Prostate gland (tissue), 2 donors: ENCODE results near the gene DERL2. TPM values are rescaled to one million over a fixed set of nuclear protein-coding genes. Genes with fewer than 3 reads are reported as not detected.

Source experiments
- DNase-seq: peaks from one replicate; pipeline ENCODE4 v3.0.0-alpha.2; 2019; ENCODE audit warnings: low spot score
- H3K27ac ChIP-seq, 2 donors: fragments of 200-600 bp; sonication (generic); 2 replicates each; pipeline ENCODE4 v1.5.1; 2017 to 2019
- H3K27me3 ChIP-seq: fragments of 200-600 bp; sonication (generic); replicated peaks from 2 replicates; pipeline ENCODE4 v1.5.1; 2019; ENCODE audit not compliant: insufficient read depth
- H3K36me3 ChIP-seq, 2 donors: fragments of 200-600 bp; sonication (generic); 1 replicate in 1 of 2; 2 replicates in 1 of 2; pipeline versions ENCODE4 v1.5.1 to v1.8.1; 2017 to 2019
- H3K4me1 ChIP-seq: fragments of 200-600 bp; sonication (generic); replicated peaks from 2 replicates; pipeline ENCODE4 v1.5.1; 2019
- H3K4me3 ChIP-seq, 2 donors: fragments of 200-600 bp; sonication (generic); 2 replicates each; pipeline ENCODE4 v1.5.1; 2017 to 2019
- H3K9me3 ChIP-seq: fragments of 200-600 bp; sonication (generic); 2 replicates; pipeline ENCODE4 v1.5.1; 2017
- CTCF ChIP-seq, 4 experiments: fragments of 200-600 bp in 2 of 4; fragments of 450-650 bp in 2 of 4; sonication (generic) in 2 of 4; IDR thresholded peaks; 1 replicate in 3 of 4; 2 replicates in 1 of 4; pipeline ENCODE4 v1.5.1; 2016 to 2019; ENCODE audit warnings: antibody characterized with exemption in 4 of 4, mild to moderate bottlenecking in 2 of 4, moderate library complexity in 2 of 4
- POLR2A ChIP-seq: fragments of 450-650 bp; IDR thresholded peaks from one replicate; pipeline ENCODE4 v1.6.1; 2016; ENCODE audit warnings: antibody characterized with exemption, mild to moderate bottlenecking
- POLR2AphosphoS5 ChIP-seq: sonication (generic); formaldehyde crosslinking; IDR thresholded peaks from one replicate; pipeline ENCODE4 v1.6.1; 2017; ENCODE audit warnings: antibody characterized with exemption
- WGBS: methylation state at CpG from one replicate; pipeline ENCODE4 v1.1.5; 2018; 5-methylcytosine and 5-hydroxymethylcytosine counted together
- intact Hi-C: fragments of 100-400 bp; cut with DNase I; formaldehyde crosslinking; loops from one replicate; pipeline ENCODE4 v1.14.2; 2022
- total RNA-seq, 2 donors: library from RNA; depleted of rRNA; stranded (reverse); fragments of >200 nt; gene quantifications; one replicate each; pipeline ENCODE4 v1.1.0, GENCODE V29; 2016

The DERL2 gene
- total RNA-seq, 2 donors from 2014 or later, result 37.9 to 47.3 TPM

- Histone ChIP-seq H3K4me3 (no peak overlapping the region), H3K27me3 (no peaks in the 10 kb centered on the region), H3K4me1 (no peaks in the 10 kb centered on the region), H3K36me3 (no peaks in the 10 kb centered on the region), H3K27ac (no peak overlapping the region), H3K9me3 (no peaks in the 10 kb centered on the region)
- DNase-seq, result no peak
- intact Hi-C loops, result no loop called here
- WGBS, result 82% methylated on average over 12 of the region's 12 CpGs
- no peak for TF ChIP-seq POLR2A
- TF ChIP-seq POLR2AphosphoS5, result no peak
- TF ChIP-seq CTCF (IDR thresholded peaks at IDR 0.05), result no peak
Observed at GRCh38 chr17:5530265-5531084, 44.5 kb upstream of the DERL2 start.

- Histone ChIP-seq H3K9me3 (no peaks in the 10 kb centered on the region), H3K27ac (no peak overlapping the region), H3K4me1 (no peaks in the 10 kb centered on the region), H3K4me3 (no peak overlapping the region), H3K27me3 (no peaks in the 10 kb centered on the region), H3K36me3 (no peaks in the 10 kb centered on the region)
- no peak for DNase-seq
- TF ChIP-seq POLR2A, result no peak
- no peak for TF ChIP-seq POLR2AphosphoS5
- TF ChIP-seq CTCF (IDR thresholded peaks at IDR 0.05), result no peak
- 81% methylated on average over 9 of the region's 9 CpGs for WGBS
- intact Hi-C loops, result no loop called here
Observed at GRCh38 chr17:5527601-5528250, 41.7 kb upstream of the DERL2 start.

- 56% methylated on average over 14 of the region's 14 CpGs for WGBS
Observed at GRCh38 chr17:5526821-5527598, 41.0 kb upstream of the DERL2 start.

GRCh38 chr17:5523249-5523648 is 37.3 kb upstream of the DERL2 start:
- Histone ChIP-seq H3K27ac (no peak overlapping the region), H3K4me1 (no peaks in the 10 kb centered on the region), H3K4me3 (no peak overlapping the region), H3K36me3 (no peaks in the 10 kb centered on the region), H3K27me3 (no peaks in the 10 kb centered on the region), H3K9me3 (no peaks in the 10 kb centered on the region)
- TF ChIP-seq CTCF (IDR thresholded peaks at IDR 0.05), result no peak
- TF ChIP-seq POLR2AphosphoS5, result no peak
- TF ChIP-seq POLR2A, result no peak
- intact Hi-C loops, result no loop called here
- no peak for DNase-seq
- 95% methylated on average over 5 of the region's 5 CpGs for WGBS

More at GRCh38 chr17:5526821-5527598, 41.0 kb upstream of the DERL2 start:
- H3K36me3 ChIP-seq, result no peaks in the 10 kb centered on the region
- peak; percentile 12 for DNase-seq
- H3K27ac ChIP-seq, result no peak overlapping the region
- intact Hi-C loops, result no loop called here
- no peaks in the 10 kb centered on the region for H3K9me3 ChIP-seq
- TF ChIP-seq POLR2AphosphoS5, result peak; percentile 17
- no peak for TF ChIP-seq POLR2A
- no peaks in the 10 kb centered on the region for H3K4me1 ChIP-seq
- H3K4me3 ChIP-seq, result no peak overlapping the region
- no peaks in the 10 kb centered on the region for H3K27me3 ChIP-seq

GRCh38 chr17:5522476-5522875 is 36.5 kb upstream of the DERL2 start:
- Histone ChIP-seq H3K4me1 (no peaks in the 10 kb centered on the region), H3K4me3 (no peak overlapping the region), H3K9me3 (no peaks in the 10 kb centered on the region), H3K27me3 (no peaks in the 10 kb centered on the region), H3K27ac (no peak overlapping the region), H3K36me3 (no peaks in the 10 kb centered on the region)
- DNase-seq, result no peak
- 94% methylated on average over 1 of the region's 1 CpG for WGBS
- intact Hi-C loops, result no loop called here
- TF ChIP-seq POLR2A, result no peak
- TF ChIP-seq POLR2AphosphoS5, result no peak
- no peak for TF ChIP-seq CTCF (IDR thresholded peaks at IDR 0.05)
